Neural cell (in vitro differentiated cells): ENCODE results near the gene SCCPDH. TPM values are rescaled to one million over a fixed set of nuclear protein-coding genes. Genes with fewer than 3 reads are reported as not detected.

ENCODE experiments used
- H2AFZ ChIP-seq: fragments of 200-600, 300-800 bp; sonication (generic), shearing (Covaris generic); 2 replicates; pipeline ENCODE4 v1.6.0; 2014; ENCODE audit warnings: low read depth, mild to moderate bottlenecking, antibody characterized with exemption, low read length, moderate library complexity
- H3F3A ChIP-seq: fragments of 200-600 bp; shearing (Covaris generic); 2 replicates; pipeline ENCODE4 v1.6.1; 2016; ENCODE audit warnings: mild to moderate bottlenecking, moderate library complexity, mixed read lengths, antibody characterized with exemption, low read length; ENCODE audit not compliant: insufficient read depth, poor library complexity, severe bottlenecking
- H3K27ac ChIP-seq: fragments of 200-600, 300-800 bp; sonication (generic), shearing (Covaris generic); 2 replicates; pipeline ENCODE4 v1.5.1; 2014; ENCODE audit warnings: mild to moderate bottlenecking, low read length, moderate library complexity
- H3K27me3 ChIP-seq: fragments of 300-800, 200-600 bp; sonication (generic), shearing (Covaris generic); 2 replicates; pipeline ENCODE4 v1.6.0; 2014; ENCODE audit warnings: mild to moderate bottlenecking, low read depth, low read length, moderate library complexity; ENCODE audit not compliant: insufficient read depth
- H3K36me3 ChIP-seq: fragments of 300-800, 200-600 bp; sonication (generic), shearing (Covaris generic); 2 replicates; pipeline ENCODE4 v1.5.1; 2014; ENCODE audit warnings: mild to moderate bottlenecking, antibody characterized with exemption, low read length, moderate library complexity; ENCODE audit not compliant: insufficient read depth
- H3K4me2 ChIP-seq: fragments of 300-800, 200-600 bp; sonication (generic), shearing (Covaris generic); 2 replicates; pipeline ENCODE4 v1.6.0; 2014; ENCODE audit warnings: mild to moderate bottlenecking, low read length
- H3K4me3 ChIP-seq: fragments of 300-800, 200-600 bp; sonication (generic), shearing (Covaris generic); 2 replicates; pipeline ENCODE4 v1.5.1; 2014; ENCODE audit warnings: mild to moderate bottlenecking, low read length, moderate library complexity
- H3K79me2 ChIP-seq: fragments of 200-600 bp; shearing (Covaris generic); replicated peaks from 2 replicates; pipeline ENCODE4 v1.6.0; 2014; ENCODE audit warnings: mild to moderate bottlenecking, low read length, moderate library complexity; ENCODE audit not compliant: insufficient read depth
- H3K9ac ChIP-seq: fragments of 300-800, 200-600 bp; sonication (generic), shearing (Covaris generic); 2 replicates; pipeline ENCODE4 v1.6.1; 2016; ENCODE audit warnings: mild to moderate bottlenecking, low read length, mixed read lengths
- H3K9me2 ChIP-seq: fragments of 200-600 bp; shearing (Covaris generic); 2 replicates; pipeline ENCODE4 v1.6.1; 2016; ENCODE audit warnings: mild to moderate bottlenecking, low read length, mixed read lengths; ENCODE audit not compliant: insufficient read depth
- H3K9me3 ChIP-seq: fragments of 200-600, 300-800 bp; sonication (generic), shearing (Covaris generic); 2 replicates; pipeline ENCODE4 v1.6.1; 2016; ENCODE audit warnings: mild to moderate bottlenecking, mixed run types, low read length, moderate library complexity, mixed read lengths
- H4K20me1 ChIP-seq: fragments of 200-600 bp; shearing (Covaris generic); 2 replicates; pipeline ENCODE4 v1.6.1; 2016; ENCODE audit warnings: mild to moderate bottlenecking, mixed run types; ENCODE audit not compliant: insufficient read depth
- EP300 ChIP-seq: fragments of 450-650 bp; conservative IDR thresholded peaks from 2 replicates; pipeline ENCODE4 v1.6.1; 2014; ENCODE audit warnings: antibody characterized with exemption, mild to moderate bottlenecking, moderate library complexity; ENCODE audit not compliant: poor library complexity, severe bottlenecking
- EZH2 ChIP-seq: fragments of 200-600, 300-800 bp; shearing (Covaris generic), sonication (generic); IDR thresholded peaks from 2 replicates; pipeline ENCODE4 v1.6.1; 2014; ENCODE audit warnings: antibody characterized with exemption, low read length, borderline replicate concordance, mild to moderate bottlenecking; ENCODE audit not compliant: insufficient read depth, poor library complexity, severe bottlenecking
- MXI1 ChIP-seq: fragments of 450-650 bp; conservative IDR thresholded peaks from 2 replicates; pipeline ENCODE4 v1.6.1; 2014; ENCODE audit warnings: antibody characterized with exemption, mild to moderate bottlenecking; ENCODE audit not compliant: poor library complexity, severe bottlenecking
- POLR2AphosphoS5 ChIP-seq: IDR thresholded peaks from 2 replicates; pipeline ENCODE4 v1.6.1; 2012
- RAD21 ChIP-seq: fragments of 450-650 bp; conservative IDR thresholded peaks from 2 replicates; pipeline ENCODE4 v1.6.1; 2014; ENCODE audit warnings: antibody characterized with exemption, mild to moderate bottlenecking, moderate library complexity
- SMC3 ChIP-seq: fragments of 450-650 bp; conservative IDR thresholded peaks from 2 replicates; pipeline ENCODE4 v1.6.1; 2014; ENCODE audit warnings: antibody characterized with exemption, mild to moderate bottlenecking, moderate library complexity; ENCODE audit not compliant: poor library complexity
- TAF1 ChIP-seq: IDR thresholded peaks from 2 replicates; pipeline ENCODE4 v1.6.1; 2012; ENCODE audit warnings: low read depth
- polyA plus RNA-seq: library from polyadenylated mRNA; depleted of rRNA; stranded (reverse); fragments of >200 nt; gene quantifications from 2 replicates; pipeline ENCODE4 v1.2.3, GENCODE V29; 2014
- TF ChIP-seq, protein P1 (sequence below): fragments of 450-650 bp; IDR thresholded peaks from 2 replicates; pipeline ENCODE4 v1.5.1; 2014; ENCODE audit warnings: antibody characterized with exemption, mild to moderate bottlenecking, moderate library complexity; ENCODE audit not compliant: poor library complexity, severe bottlenecking
- TF ChIP-seq, protein P2 (sequence below): IDR thresholded peaks from 2 replicates; pipeline ENCODE4 v1.6.1; 2012; ENCODE audit warnings: borderline replicate concordance

Gene SCCPDH
- polyA plus RNA-seq, 1 donor from 2014 or later, result 94.2 TPM

DNA sequence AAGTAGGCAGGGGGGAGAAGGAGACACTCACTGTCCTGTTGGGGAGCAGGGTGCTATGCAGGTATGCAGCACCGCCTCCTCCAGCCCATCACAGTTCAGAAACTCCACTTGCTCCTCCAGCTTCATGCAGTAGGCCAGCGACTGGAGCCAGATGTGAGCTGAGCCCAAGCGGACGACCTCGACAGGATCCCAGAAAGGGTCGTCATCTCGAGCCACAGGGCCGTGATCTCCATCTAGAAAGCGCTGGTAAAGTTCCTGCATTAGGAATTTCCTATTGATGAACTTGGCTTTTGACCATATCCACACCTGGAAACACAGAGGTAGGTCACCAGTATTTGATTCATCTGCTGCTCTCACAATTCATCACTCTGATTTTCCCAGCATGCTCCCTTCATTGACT lies 56.1 kb downstream of the SCCPDH start:
- no peak overlapping the region for H3K4me3 ChIP-seq
- no peak overlapping the region for H3K4me2 ChIP-seq
- H3K27me3 ChIP-seq, result no peaks in the 10 kb centered on the region
- TF ChIP-seq, protein P1, sequence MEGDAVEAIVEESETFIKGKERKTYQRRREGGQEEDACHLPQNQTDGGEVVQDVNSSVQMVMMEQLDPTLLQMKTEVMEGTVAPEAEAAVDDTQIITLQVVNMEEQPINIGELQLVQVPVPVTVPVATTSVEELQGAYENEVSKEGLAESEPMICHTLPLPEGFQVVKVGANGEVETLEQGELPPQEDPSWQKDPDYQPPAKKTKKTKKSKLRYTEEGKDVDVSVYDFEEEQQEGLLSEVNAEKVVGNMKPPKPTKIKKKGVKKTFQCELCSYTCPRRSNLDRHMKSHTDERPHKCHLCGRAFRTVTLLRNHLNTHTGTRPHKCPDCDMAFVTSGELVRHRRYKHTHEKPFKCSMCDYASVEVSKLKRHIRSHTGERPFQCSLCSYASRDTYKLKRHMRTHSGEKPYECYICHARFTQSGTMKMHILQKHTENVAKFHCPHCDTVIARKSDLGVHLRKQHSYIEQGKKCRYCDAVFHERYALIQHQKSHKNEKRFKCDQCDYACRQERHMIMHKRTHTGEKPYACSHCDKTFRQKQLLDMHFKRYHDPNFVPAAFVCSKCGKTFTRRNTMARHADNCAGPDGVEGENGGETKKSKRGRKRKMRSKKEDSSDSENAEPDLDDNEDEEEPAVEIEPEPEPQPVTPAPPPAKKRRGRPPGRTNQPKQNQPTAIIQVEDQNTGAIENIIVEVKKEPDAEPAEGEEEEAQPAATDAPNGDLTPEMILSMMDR, result no peak
- TF ChIP-seq EP300, result no peak
- TF ChIP-seq, protein P2, sequence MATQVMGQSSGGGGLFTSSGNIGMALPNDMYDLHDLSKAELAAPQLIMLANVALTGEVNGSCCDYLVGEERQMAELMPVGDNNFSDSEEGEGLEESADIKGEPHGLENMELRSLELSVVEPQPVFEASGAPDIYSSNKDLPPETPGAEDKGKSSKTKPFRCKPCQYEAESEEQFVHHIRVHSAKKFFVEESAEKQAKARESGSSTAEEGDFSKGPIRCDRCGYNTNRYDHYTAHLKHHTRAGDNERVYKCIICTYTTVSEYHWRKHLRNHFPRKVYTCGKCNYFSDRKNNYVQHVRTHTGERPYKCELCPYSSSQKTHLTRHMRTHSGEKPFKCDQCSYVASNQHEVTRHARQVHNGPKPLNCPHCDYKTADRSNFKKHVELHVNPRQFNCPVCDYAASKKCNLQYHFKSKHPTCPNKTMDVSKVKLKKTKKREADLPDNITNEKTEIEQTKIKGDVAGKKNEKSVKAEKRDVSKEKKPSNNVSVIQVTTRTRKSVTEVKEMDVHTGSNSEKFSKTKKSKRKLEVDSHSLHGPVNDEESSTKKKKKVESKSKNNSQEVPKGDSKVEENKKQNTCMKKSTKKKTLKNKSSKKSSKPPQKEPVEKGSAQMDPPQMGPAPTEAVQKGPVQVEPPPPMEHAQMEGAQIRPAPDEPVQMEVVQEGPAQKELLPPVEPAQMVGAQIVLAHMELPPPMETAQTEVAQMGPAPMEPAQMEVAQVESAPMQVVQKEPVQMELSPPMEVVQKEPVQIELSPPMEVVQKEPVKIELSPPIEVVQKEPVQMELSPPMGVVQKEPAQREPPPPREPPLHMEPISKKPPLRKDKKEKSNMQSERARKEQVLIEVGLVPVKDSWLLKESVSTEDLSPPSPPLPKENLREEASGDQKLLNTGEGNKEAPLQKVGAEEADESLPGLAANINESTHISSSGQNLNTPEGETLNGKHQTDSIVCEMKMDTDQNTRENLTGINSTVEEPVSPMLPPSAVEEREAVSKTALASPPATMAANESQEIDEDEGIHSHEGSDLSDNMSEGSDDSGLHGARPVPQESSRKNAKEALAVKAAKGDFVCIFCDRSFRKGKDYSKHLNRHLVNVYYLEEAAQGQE, result no peak
- no peak for TF ChIP-seq EZH2
- TF ChIP-seq MXI1, result no peak
- no peaks in the 10 kb centered on the region for H3K9me3 ChIP-seq
- H3K79me2 ChIP-seq, result no peaks in the 10 kb centered on the region
- H3K9me2 ChIP-seq, result no peaks in the 10 kb centered on the region
- no peaks in the 10 kb centered on the region for H4K20me1 ChIP-seq
- H3K36me3 ChIP-seq, result no peaks in the 10 kb centered on the region
- H3F3A ChIP-seq, result no peaks in the 10 kb centered on the region
- H3K9ac ChIP-seq, result no peak overlapping the region
- no peak overlapping the region for H3K27ac ChIP-seq
- no peak overlapping the region for H2AFZ ChIP-seq

DNA sequence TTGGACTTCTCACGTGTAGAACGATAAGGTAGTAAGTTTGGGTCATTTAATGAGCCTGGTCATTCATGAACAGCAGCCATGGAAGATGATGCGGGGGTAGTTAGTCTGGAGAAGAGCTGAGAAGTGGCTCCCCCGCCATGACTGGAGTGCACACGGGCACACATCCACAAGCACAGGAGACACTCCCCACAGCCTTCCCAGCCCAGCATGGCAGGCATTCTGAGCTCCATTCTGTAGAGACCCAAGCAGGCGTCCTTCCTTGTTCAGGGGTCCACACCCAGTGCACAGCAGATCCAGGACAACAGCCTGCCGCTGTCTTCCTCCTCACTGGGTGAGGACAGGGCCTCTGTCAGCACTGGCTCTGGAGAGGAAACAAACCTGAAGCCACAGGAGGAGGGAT lies 57.0 kb downstream of the SCCPDH start:
- Histone ChIP-seq H3K9me3 (no peaks in the 10 kb centered on the region), H3K27ac (no peak overlapping the region), H3K9me2 (no peaks in the 10 kb centered on the region), H3K27me3 (no peaks in the 10 kb centered on the region), H3K4me3 (no peak overlapping the region), H3K4me2 (no peak overlapping the region), H3K9ac (no peak overlapping the region), H3F3A (no peaks in the 10 kb centered on the region), H2AFZ (no peak overlapping the region), H4K20me1 (no peaks in the 10 kb centered on the region), H3K79me2 (no peaks in the 10 kb centered on the region), H3K36me3 (no peaks in the 10 kb centered on the region)
- TF ChIP-seq, protein P1, result no peak
- TF ChIP-seq EZH2 (no peak), RAD21 (no peak), SMC3 (no peak), POLR2AphosphoS5 (no peak), EP300 (no peak), TAF1 (no peak), MXI1 (no peak)
- TF ChIP-seq, protein P2, result no peak
